HepG2 (cell line): Measurements from ENCODE around the gene NABP2. TPM values are rescaled to one million over a fixed set of nuclear protein-coding genes. Genes with fewer than 3 reads are reported as not detected.

Source experiments
- ATAC-seq: fragments of 200-7000 bp; cut with Tn5 transposase; 3 replicates; pipeline ENCODE4 v1.9.1; 2020; ENCODE audit warnings: mild to moderate bottlenecking, moderate library complexity
- BruUV-seq: library from RNA; stranded (reverse); fragments of 400-500 nt; replicated peaks from 2 replicates; lab custom pipeline; 2021; lab: Mats Ljungman, UMichigan
- CTCF ChIA-PET: fragments of 300-600 bp; formaldehyde crosslinking; extraction: SDS; loops from one replicate; lab custom pipeline; 2021; ENCODE audit warnings: low total read pairs, inconsistent platforms, low intra/inter-chr PET ratio; lab: Yijun Ruan, JAX
- POLR2A ChIA-PET: fragments of 350-600 bp; sonication (Branson Sonifier 250); formaldehyde crosslinking; loops from one replicate; lab custom pipeline; 2020; ENCODE audit warnings: antibody characterized with exemption, inconsistent platforms; lab: Yijun Ruan, JAX
- DNase-seq: peaks from one replicate; pipeline ENCODE4 v3.0.0-alpha.2; 2015; ENCODE audit warnings: low spot score
- FAIRE-seq: peaks from 3 replicates; lab custom pipeline; 2011; peaks lifted over from hg19 to GRCh38; lab: Jason Lieb, UNC
- H2AFZ ChIP-seq: one replicate; pipeline ENCODE4 v1.6.1; 2011; ENCODE audit warnings: low read length, inconsistent platforms
- H3K27ac ChIP-seq: fragments of 300-600 bp; 3 replicates; pipeline ENCODE4 v1.8.0; 2011; ENCODE audit warnings: mixed run types, mild to moderate bottlenecking, mixed read lengths, low read length, inconsistent platforms; ENCODE audit not compliant: insufficient read depth; ENCODE audit errors: extremely low read length
- H3K27me3 ChIP-seq, 2 experiments: fragments of 200-600 bp in 1 of 2; 2 replicates in 1 of 2; 3 replicates in 1 of 2; pipeline versions ENCODE4 v1.6.0 to v1.8.0; 2011; ENCODE audit warnings: low read length in 2 of 2, mild to moderate bottlenecking in 2 of 2, moderate library complexity in 2 of 2, inconsistent platforms in 1 of 2; ENCODE audit not compliant: insufficient read depth in 2 of 2, control insufficient read depth in 1 of 2
- H3K36me3 ChIP-seq, 2 experiments: fragments of 200-600 bp in 1 of 2; replicated peaks in 1 of 2; 2 replicates in 1 of 2; 3 replicates in 1 of 2; pipeline versions ENCODE4 v1.5.1 to v1.8.0; 2011; ENCODE audit warnings: low read length in 2 of 2, inconsistent platforms in 1 of 2; ENCODE audit not compliant: insufficient read depth in 2 of 2, control insufficient read depth in 1 of 2
- H3K4me1 ChIP-seq: 2 replicates; pipeline ENCODE4 v1.5.1; 2012; ENCODE audit warnings: low read length, inconsistent platforms; ENCODE audit not compliant: insufficient read depth
- H3K4me2 ChIP-seq: 2 replicates; pipeline ENCODE4 v1.6.0; 2011; ENCODE audit warnings: low read depth, low read length, inconsistent platforms
- H3K4me3 ChIP-seq, 3 experiments: fragments of 200-600 bp in 1 of 3; sonication (generic), shearing (Covaris generic) in 1 of 3; replicated peaks in 1 of 3; 2 replicates each; pipeline ENCODE4 v1.5.1; 2011 to 2016; ENCODE audit warnings: low read length in 3 of 3, inconsistent platforms in 2 of 3, low read depth in 2 of 3, mild to moderate bottlenecking in 2 of 3, control low read depth in 1 of 3, mixed read lengths in 1 of 3; ENCODE audit not compliant: insufficient read depth in 1 of 3
- H3K79me2 ChIP-seq: one replicate; pipeline ENCODE4 v1.6.1; 2011; ENCODE audit warnings: low read length, inconsistent platforms; ENCODE audit not compliant: insufficient read depth
- H3K9ac ChIP-seq: 2 replicates; pipeline ENCODE4 v1.6.0; 2011; ENCODE audit warnings: mild to moderate bottlenecking, low read depth, low read length, inconsistent platforms; ENCODE audit not compliant: insufficient read depth
- H3K9me3 ChIP-seq: 2 replicates; pipeline ENCODE4 v1.5.1; 2012; ENCODE audit warnings: mild to moderate bottlenecking, low read length
- H4K20me1 ChIP-seq: 2 replicates; pipeline ENCODE4 v1.6.0; 2011; ENCODE audit warnings: inconsistent platforms, mild to moderate bottlenecking, low read length, moderate library complexity; ENCODE audit not compliant: insufficient read depth
- GZF1 ChIP-seq: sonication (generic); formaldehyde crosslinking; IDR thresholded peaks from 2 replicates; pipeline ENCODE4 v1.5.1; 2020; ENCODE audit warnings: mild to moderate bottlenecking, missing genetic modification reagents
- KDM5A ChIP-seq: fragments of 200-600 bp; sonication (generic); IDR thresholded peaks from 2 replicates; pipeline ENCODE4 v1.7.0; 2018; ENCODE audit warnings: antibody characterized with exemption, mild to moderate bottlenecking, low read length, borderline replicate concordance
- PHF5A ChIP-seq: IDR thresholded peaks from one replicate; pipeline ENCODE4 v1.6.1; 2018; ENCODE audit warnings: low read depth, missing genetic modification reagents; ENCODE audit not compliant: unreplicated experiment
- SP5 ChIP-seq: IDR thresholded peaks from 2 replicates; pipeline ENCODE4 v1.6.1; 2016; ENCODE audit warnings: low read depth, borderline replicate concordance
- ZFYVE20 ChIP-seq: sonication (generic); formaldehyde crosslinking; IDR thresholded peaks from 2 replicates; pipeline ENCODE4 v1.8.0; 2023; ENCODE audit warnings: low read depth, mild to moderate bottlenecking, moderate library complexity, missing genetic modification reagents, borderline replicate concordance
- ZNF225 ChIP-seq: sonication (generic); formaldehyde crosslinking; IDR thresholded peaks from 2 replicates; pipeline ENCODE4 v1.4.0; 2020; ENCODE audit warnings: mild to moderate bottlenecking, missing genetic modification reagents
- ZNF264 ChIP-seq: sonication (generic); formaldehyde crosslinking; IDR thresholded peaks from 2 replicates; pipeline ENCODE4 v1.4.0; 2020; ENCODE audit warnings: missing genetic modification reagents
- ZNF333 ChIP-seq: sonication (generic); formaldehyde crosslinking; IDR thresholded peaks from 2 replicates; pipeline ENCODE4 v1.4.0; 2020; ENCODE audit warnings: mild to moderate bottlenecking, missing genetic modification reagents, borderline replicate concordance
- WGBS: methylation state at CpG from one replicate; pipeline ENCODE4 v1.1.6; 2017; ENCODE audit warnings: low lambda C conversion rate; 5-methylcytosine and 5-hydroxymethylcytosine counted together
- in situ Hi-C: cut with HindIII; loops from 2 replicates; pipeline ENCODE4 v1.10.0; 2017; ENCODE audit warnings: low pct_unique_long_range_greater_than_20kb; ENCODE audit not compliant: extremely low pct_ligation_motif_present
- intact Hi-C: fragments of 100-400 bp; cut with micrococcal nuclease; formaldehyde crosslinking; loops from one replicate; pipeline ENCODE4 v1.10.0; 2022; ENCODE audit not compliant: unreplicated experiment
- polyA plus RNA-seq, 8 experiments: library from polyadenylated mRNA; depleted of rRNA in 3 of 8; stranded (reverse) in 7 of 8; unstranded in 1 of 8; fragments of >200 nt; fragmentation: Illumina TruSeq in 4 of 8; extraction: Trizol in 4 of 8; gene quantifications; 2 replicates each; pipeline versions ENCODE4 v1.2.1 to v1.2.3, GENCODE V29; 2011 to 2016; ENCODE audit warnings: low read depth in 4 of 8, missing spikeins in 1 of 8, mixed read lengths in 1 of 8; ENCODE audit not compliant: insufficient read depth in 1 of 8
- total RNA-seq, 5 experiments: library from RNA; depleted of rRNA; stranded (reverse); fragments of >200 nt; fragmentation: Illumina TruSeq; extraction: Trizol; gene quantifications; 2 replicates each; pipeline ENCODE4 v1.2.3, GENCODE V29; 2016; ENCODE audit warnings: low read depth in 1 of 5
- TF ChIP-seq, protein P1 (sequence below): sonication (generic); formaldehyde crosslinking; IDR thresholded peaks from 2 replicates; pipeline ENCODE4 v1.5.1; 2020; ENCODE audit warnings: mild to moderate bottlenecking, missing genetic modification reagents
- TF ChIP-seq, protein P2 (sequence below): sonication (generic); formaldehyde crosslinking; IDR thresholded peaks from 2 replicates; pipeline ENCODE4 v1.5.1; 2020; ENCODE audit warnings: mild to moderate bottlenecking, moderate library complexity, missing genetic modification reagents
- TF ChIP-seq, protein P3 (sequence below): sonication (generic); formaldehyde crosslinking; IDR thresholded peaks from 2 replicates; pipeline ENCODE4 v1.4.0; 2020; ENCODE audit warnings: low read depth, missing genetic modification reagents

NABP2 gene
- total and polyA plus RNA-seq, 2 of the 13 experiments (the other 11 are each of a cell fraction or from before 2014, with no cell fraction given): 33.2 to 35.5 TPM

DNA sequence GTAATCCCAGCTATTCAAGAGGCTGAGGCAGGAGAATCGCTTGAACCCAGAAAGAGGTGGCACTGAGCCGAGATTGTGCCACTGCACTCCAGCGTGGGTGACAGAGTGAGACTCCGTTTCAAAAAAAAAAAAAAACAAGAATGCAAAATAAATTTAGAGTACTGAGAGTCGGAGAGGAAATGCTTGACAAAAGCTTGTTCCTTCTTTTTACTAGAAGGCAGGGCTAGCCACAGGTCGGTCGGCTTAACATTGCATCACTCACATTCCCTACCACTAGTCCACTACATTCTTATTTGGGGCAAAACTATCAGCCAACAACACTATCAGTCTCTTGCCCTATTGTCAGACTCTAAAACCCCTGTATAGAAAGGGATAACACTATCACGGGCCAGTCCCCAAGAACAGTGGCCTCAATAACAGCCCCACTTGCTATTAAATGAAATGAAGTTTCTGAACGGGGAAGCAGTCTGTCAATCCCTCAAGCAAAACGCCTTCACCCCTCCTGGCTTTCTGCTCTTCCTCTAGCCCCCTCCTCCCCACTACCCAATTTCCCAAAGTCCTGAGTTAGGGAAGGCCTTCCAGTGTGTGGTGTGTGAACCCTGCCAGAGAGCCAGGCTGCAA is 3.4 kb upstream of the NABP2 start (continued):
- TF ChIP-seq, protein P1, sequence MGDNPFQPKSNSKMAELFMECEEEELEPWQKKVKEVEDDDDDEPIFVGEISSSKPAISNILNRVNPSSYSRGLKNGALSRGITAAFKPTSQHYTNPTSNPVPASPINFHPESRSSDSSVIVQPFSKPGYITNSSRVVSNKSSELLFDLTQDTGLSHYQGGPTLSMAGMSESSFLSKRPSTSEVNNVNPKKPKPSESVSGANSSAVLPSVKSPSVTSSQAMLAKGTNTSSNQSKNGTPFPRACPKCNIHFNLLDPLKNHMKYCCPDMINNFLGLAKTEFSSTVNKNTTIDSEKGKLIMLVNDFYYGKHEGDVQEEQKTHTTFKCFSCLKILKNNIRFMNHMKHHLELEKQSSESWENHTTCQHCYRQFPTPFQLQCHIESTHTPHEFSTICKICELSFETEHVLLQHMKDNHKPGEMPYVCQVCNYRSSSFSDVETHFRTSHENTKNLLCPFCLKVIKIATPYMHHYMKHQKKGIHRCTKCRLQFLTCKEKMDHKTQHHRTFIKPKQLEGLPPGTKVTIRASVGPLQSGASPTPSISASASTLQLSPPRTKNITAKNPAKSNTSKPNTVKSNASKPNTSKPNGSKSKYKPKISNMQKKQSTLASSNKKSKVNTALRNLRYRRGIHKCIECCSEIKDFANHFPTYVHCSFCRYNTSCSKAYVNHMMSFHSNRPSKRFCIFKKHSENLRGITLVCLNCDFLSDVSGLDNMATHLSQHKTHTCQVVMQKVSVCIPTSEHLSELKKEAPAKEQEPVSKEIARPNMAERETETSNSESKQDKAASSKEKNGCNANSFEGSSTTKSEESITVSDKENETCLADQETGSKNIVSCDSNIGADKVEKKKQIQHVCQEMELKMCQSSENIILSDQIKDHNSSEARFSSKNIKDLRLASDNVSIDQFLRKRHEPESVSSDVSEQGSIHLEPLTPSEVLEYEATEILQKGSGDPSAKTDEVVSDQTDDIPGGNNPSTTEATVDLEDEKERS (CRISPR knock-in tag): 0 out of 2 replicates have a peak, but pooled peaks have one; percentile 21

DNA sequence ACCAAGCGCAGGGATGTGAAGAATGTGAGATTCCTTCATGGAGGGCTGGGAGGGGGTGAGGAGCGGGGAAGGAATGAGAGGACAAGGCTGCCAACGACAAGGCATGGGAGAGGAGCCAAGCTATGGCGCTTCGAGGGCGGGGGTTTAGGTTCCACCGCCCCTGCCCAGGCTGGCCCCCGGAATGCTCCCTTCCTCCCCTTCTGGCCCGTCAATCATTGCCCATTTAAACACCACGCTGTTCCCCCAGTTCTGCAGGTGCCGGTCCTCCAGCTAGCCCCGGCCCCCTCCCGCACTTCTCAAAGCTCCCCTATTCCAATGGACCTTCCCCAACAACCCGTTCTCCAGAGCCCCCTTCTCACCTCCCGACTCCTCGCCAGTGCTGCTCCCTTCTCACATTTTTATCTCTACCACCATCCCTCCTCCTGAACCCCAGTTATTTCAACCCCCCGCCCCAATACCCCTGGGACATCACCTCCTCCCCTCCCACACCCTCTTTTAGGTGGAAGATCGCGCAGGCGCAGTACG is 2.8 kb upstream of the NABP2 start:
- H2AFZ ChIP-seq: no peak overlapping the region
- FAIRE-seq (no peak), DNase-seq (no peak), ATAC-seq (peak; percentile 29)
- H4K20me1 ChIP-seq: no peaks in the 10 kb centered on the region
- peaks cover 12% of the 10 kb centered on the region for H3K79me2 ChIP-seq
- H3K27ac ChIP-seq: peak overlapping the region; percentile 89
- H3K9me3 ChIP-seq: no peaks in the 10 kb centered on the region
- no peaks in the 10 kb centered on the region; a peak in 1 of 5 replicates for H3K27me3 ChIP-seq
- in situ Hi-C loops (loop anchor here (5.0 kb wide), 1 partner anchor 36 kb away; the partner anchor contains the start of gene ANKRD52), intact Hi-C loops (loop anchor here (2.0 to 5.0 kb wide), 2 partner anchors 14 to 36 kb away; partner anchors contain the start of gene ANKRD52)
- CTCF ChIA-PET: interaction anchor here (0.7 kb wide), 1 partner anchor 29 kb away, joined by 3 read pairs; no protein-coding TSS in a partner anchor
- WGBS: under 1% methylated on average over 17 of the region's 21 CpGs
- H3K9ac ChIP-seq: peak overlapping the region; percentile 90
- H3K4me3 ChIP-seq: peak overlapping the region; percentile 91 to 94 (median 91)
- POLR2A ChIA-PET: interaction anchor here (0.5 to 3.8 kb wide), 38 partner anchors 10 to 415 kb away, joined by 3 to 96 read pairs (median 6); partner anchors contain the start of genes ANKRD52, CNPY2, COQ10A and CS
- H3K4me2 ChIP-seq: peak overlapping the region; percentile 95
- TSS peak; percentile 93 for BruUV-seq
- peaks cover 37% of the 10 kb centered on the region for H3K4me1 ChIP-seq
- H3K36me3 ChIP-seq: peaks cover 0 to 4% of the 10 kb centered on the region in 2 experiments; a peak in 2 of 5 replicates
- TF ChIP-seq GZF1: 0 out of 2 replicates have a peak, but pooled peaks have one; percentile 25
- TF ChIP-seq, protein P2, sequence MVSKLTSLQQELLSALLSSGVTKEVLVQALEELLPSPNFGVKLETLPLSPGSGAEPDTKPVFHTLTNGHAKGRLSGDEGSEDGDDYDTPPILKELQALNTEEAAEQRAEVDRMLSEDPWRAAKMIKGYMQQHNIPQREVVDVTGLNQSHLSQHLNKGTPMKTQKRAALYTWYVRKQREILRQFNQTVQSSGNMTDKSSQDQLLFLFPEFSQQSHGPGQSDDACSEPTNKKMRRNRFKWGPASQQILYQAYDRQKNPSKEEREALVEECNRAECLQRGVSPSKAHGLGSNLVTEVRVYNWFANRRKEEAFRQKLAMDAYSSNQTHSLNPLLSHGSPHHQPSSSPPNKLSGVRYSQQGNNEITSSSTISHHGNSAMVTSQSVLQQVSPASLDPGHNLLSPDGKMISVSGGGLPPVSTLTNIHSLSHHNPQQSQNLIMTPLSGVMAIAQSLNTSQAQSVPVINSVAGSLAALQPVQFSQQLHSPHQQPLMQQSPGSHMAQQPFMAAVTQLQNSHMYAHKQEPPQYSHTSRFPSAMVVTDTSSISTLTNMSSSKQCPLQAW (CRISPR knock-in tag): 0 out of 2 replicates have a peak, but pooled peaks have one; percentile 3
- TF ChIP-seq ZFYVE20: 0 out of 2 replicates have a peak, but pooled peaks have one; percentile 66
- TF ChIP-seq ZNF264 (CRISPR knock-in tag): no peak
- TF ChIP-seq PHF5A (CRISPR knock-in tag): no peak
- peak; percentile 65; the same call in 1 of the 2 replicates for TF ChIP-seq KDM5A
- TF ChIP-seq SP5 (CRISPR knock-in tag): no peak
- 0 out of 2 replicates have a peak, but pooled peaks have one; percentile 10 for TF ChIP-seq ZNF225 (CRISPR knock-in tag)
- TF ChIP-seq, protein P3, sequence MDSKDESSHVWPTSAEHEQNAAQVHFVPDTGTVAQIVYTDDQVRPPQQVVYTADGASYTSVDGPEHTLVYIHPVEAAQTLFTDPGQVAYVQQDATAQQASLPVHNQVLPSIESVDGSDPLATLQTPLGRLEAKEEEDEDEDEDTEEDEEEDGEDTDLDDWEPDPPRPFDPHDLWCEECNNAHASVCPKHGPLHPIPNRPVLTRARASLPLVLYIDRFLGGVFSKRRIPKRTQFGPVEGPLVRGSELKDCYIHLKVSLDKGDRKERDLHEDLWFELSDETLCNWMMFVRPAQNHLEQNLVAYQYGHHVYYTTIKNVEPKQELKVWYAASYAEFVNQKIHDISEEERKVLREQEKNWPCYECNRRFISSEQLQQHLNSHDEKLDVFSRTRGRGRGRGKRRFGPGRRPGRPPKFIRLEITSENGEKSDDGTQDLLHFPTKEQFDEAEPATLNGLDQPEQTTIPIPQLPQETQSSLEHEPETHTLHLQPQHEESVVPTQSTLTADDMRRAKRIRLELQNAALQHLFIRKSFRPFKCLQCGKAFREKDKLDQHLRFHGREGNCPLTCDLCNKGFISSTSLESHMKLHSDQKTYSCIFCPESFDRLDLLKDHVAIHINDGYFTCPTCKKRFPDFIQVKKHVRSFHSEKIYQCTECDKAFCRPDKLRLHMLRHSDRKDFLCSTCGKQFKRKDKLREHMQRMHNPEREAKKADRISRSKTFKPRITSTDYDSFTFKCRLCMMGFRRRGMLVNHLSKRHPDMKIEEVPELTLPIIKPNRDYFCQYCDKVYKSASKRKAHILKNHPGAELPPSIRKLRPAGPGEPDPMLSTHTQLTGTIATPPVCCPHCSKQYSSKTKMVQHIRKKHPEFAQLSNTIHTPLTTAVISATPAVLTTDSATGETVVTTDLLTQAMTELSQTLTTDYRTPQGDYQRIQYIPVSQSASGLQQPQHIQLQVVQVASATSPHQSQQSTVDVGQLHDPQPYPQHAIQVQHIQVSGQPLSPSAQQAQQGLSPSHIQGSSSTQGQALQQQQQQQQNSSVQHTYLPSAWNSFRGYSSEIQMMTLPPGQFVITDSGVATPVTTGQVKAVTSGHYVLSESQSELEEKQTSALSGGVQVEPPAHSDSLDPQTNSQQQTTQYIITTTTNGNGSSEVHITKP (CRISPR knock-in tag): peak; percentile 96
- peak; percentile 13; the same call in 1 of the 2 replicates for TF ChIP-seq ZNF333 (CRISPR knock-in tag)
